HepG2 (cell line): ENCODE results near the gene KIF19. TPM values are rescaled to one million over a fixed set of nuclear protein-coding genes. Genes with fewer than 3 reads are reported as not detected.
A peak's percentile ranks its signal among the peaks of the same experiment; 100 is the strongest.

Experiments used
- CEBPB ChIP-seq: IDR thresholded peaks from 2 replicates; pipeline ENCODE4 v1.6.1; 2011; ENCODE audit warnings: low read depth, low read length, improper control_type of control experiment, borderline replicate concordance
- DNMT1 ChIP-seq: sonication (generic); formaldehyde crosslinking; IDR thresholded peaks from 2 replicates; pipeline ENCODE4 v1.5.1; 2020; ENCODE audit warnings: mild to moderate bottlenecking, missing genetic modification reagents
- ELF3 ChIP-seq: IDR thresholded peaks from 2 replicates; pipeline ENCODE4 v1.6.1; 2016; ENCODE audit warnings: missing genetic modification reagents, missing compliant biosample characterization
- FOXJ3 ChIP-seq: sonication (generic); formaldehyde crosslinking; IDR thresholded peaks from 2 replicates; pipeline ENCODE4 v1.4.0; 2020; ENCODE audit warnings: missing genetic modification reagents, mild to moderate bottlenecking, borderline replicate concordance
- HDAC1 ChIP-seq: sonication (generic); formaldehyde crosslinking; IDR thresholded peaks from 2 replicates; pipeline ENCODE4 v1.5.1; 2020; ENCODE audit warnings: mild to moderate bottlenecking, missing genetic modification reagents
- NBN ChIP-seq: fragments of 450-650 bp; conservative IDR thresholded peaks from 2 replicates; pipeline ENCODE4 v1.6.1; 2017
- NR2F1 ChIP-seq, 2 experiments: fragments of 450-650 bp in 1 of 2; formaldehyde crosslinking in 1 of 2; IDR thresholded peaks; 2 replicates each; pipeline versions ENCODE4 v1.5.0 to v1.6.1; 2016 to 2020; ENCODE audit warnings: mild to moderate bottlenecking in 1 of 2, missing compliant biosample characterization in 1 of 2, missing genetic modification reagents in 1 of 2, moderate library complexity in 1 of 2
- PCBP1 ChIP-seq: fragments of 200-400 bp; formaldehyde crosslinking; IDR thresholded peaks from 2 replicates; pipeline ENCODE4 v1.6.1; 2017; ENCODE audit warnings: mild to moderate bottlenecking, low read depth, low read length, borderline replicate concordance
- RBAK ChIP-seq: sonication (generic); formaldehyde crosslinking; IDR thresholded peaks from 2 replicates; pipeline ENCODE4 v1.5.1; 2020; ENCODE audit warnings: mild to moderate bottlenecking, missing genetic modification reagents
- RXRB ChIP-seq: IDR thresholded peaks from 2 replicates; pipeline ENCODE4 v1.6.1; 2016; ENCODE audit warnings: borderline replicate concordance, missing genetic modification reagents, missing compliant biosample characterization
- XRCC5 ChIP-seq: fragments of 200-400 bp; formaldehyde crosslinking; optimal IDR thresholded peaks from 2 replicates; pipeline ENCODE3; 2017; ENCODE audit warnings: mild to moderate bottlenecking, low read length
- ZBTB3 ChIP-seq: sonication (generic); formaldehyde crosslinking; IDR thresholded peaks from 2 replicates; pipeline ENCODE4 v1.4.0; 2020; ENCODE audit warnings: low read depth, mild to moderate bottlenecking, moderate library complexity, missing genetic modification reagents, borderline replicate concordance
- ZFYVE20 ChIP-seq: sonication (generic); formaldehyde crosslinking; IDR thresholded peaks from 2 replicates; pipeline ENCODE4 v1.8.0; 2023; ENCODE audit warnings: low read depth, mild to moderate bottlenecking, moderate library complexity, missing genetic modification reagents, borderline replicate concordance
- ZKSCAN5 ChIP-seq: sonication (generic); formaldehyde crosslinking; IDR thresholded peaks from 2 replicates; pipeline ENCODE4 v1.5.1; 2020; ENCODE audit warnings: mild to moderate bottlenecking, missing genetic modification reagents
- ZNF160 ChIP-seq: sonication (generic); formaldehyde crosslinking; IDR thresholded peaks from 2 replicates; pipeline ENCODE4 v1.8.0; 2022; ENCODE audit warnings: mild to moderate bottlenecking, inconsistent platforms, missing genetic modification reagents
- ZNF354B ChIP-seq: sonication (generic); formaldehyde crosslinking; IDR thresholded peaks from 2 replicates; pipeline ENCODE4 v1.8.0; 2022; ENCODE audit warnings: mild to moderate bottlenecking, missing genetic modification reagents
- ZNF607 ChIP-seq: sonication (generic); formaldehyde crosslinking; IDR thresholded peaks from 2 replicates; pipeline ENCODE4 v1.5.1; 2020; ENCODE audit warnings: missing genetic modification reagents, mild to moderate bottlenecking, borderline replicate concordance
- ZNF781 ChIP-seq: sonication (generic); formaldehyde crosslinking; IDR thresholded peaks from 2 replicates; pipeline ENCODE4 v1.5.1; 2020; ENCODE audit warnings: borderline replicate concordance, mild to moderate bottlenecking, missing genetic modification reagents; ENCODE audit errors: not compliant biosample characterization
- ZNF790 ChIP-seq: sonication (generic); formaldehyde crosslinking; IDR thresholded peaks from 2 replicates; pipeline ENCODE4 v1.8.0; 2022; ENCODE audit warnings: missing genetic modification reagents, mild to moderate bottlenecking, borderline replicate concordance
- polyA plus RNA-seq, 8 experiments: library from polyadenylated mRNA; depleted of rRNA in 3 of 8; stranded (reverse) in 7 of 8; unstranded in 1 of 8; fragments of >200 nt; fragmentation: Illumina TruSeq in 4 of 8; extraction: Trizol in 4 of 8; gene quantifications; 2 replicates each; pipeline versions ENCODE4 v1.2.1 to v1.2.3, GENCODE V29; 2011 to 2016; ENCODE audit warnings: low read depth in 4 of 8, missing spikeins in 1 of 8, mixed read lengths in 1 of 8; ENCODE audit not compliant: insufficient read depth in 1 of 8
- total RNA-seq, 5 experiments: library from RNA; depleted of rRNA; stranded (reverse); fragments of >200 nt; fragmentation: Illumina TruSeq; extraction: Trizol; gene quantifications; 2 replicates each; pipeline ENCODE4 v1.2.3, GENCODE V29; 2016; ENCODE audit warnings: low read depth in 1 of 5
- TF ChIP-seq, protein P1 (sequence below): sonication (generic); formaldehyde crosslinking; IDR thresholded peaks from 2 replicates; pipeline ENCODE4 v1.8.0; 2022; ENCODE audit warnings: missing genetic modification reagents, mild to moderate bottlenecking, inconsistent platforms, borderline replicate concordance
- TF ChIP-seq, protein P2 (sequence below): sonication (generic); formaldehyde crosslinking; IDR thresholded peaks from 2 replicates; pipeline ENCODE4 v1.5.0; 2020; ENCODE audit warnings: mild to moderate bottlenecking, missing genetic modification reagents, borderline replicate concordance
- TF ChIP-seq, protein P3 (sequence below): sonication (generic); formaldehyde crosslinking; IDR thresholded peaks from 2 replicates; pipeline ENCODE4 v1.8.0; 2022; ENCODE audit warnings: missing genetic modification reagents, mild to moderate bottlenecking, moderate library complexity, borderline replicate concordance
- TF ChIP-seq, protein P4 (sequence below): sonication (generic); formaldehyde crosslinking; IDR thresholded peaks from 2 replicates; pipeline ENCODE4 v1.4.0; 2020; ENCODE audit warnings: mild to moderate bottlenecking, missing genetic modification reagents

KIF19 gene
- total and polyA plus RNA-seq, 2 of the 13 experiments (the other 11 are each of a cell fraction or from before 2014, with no cell fraction given), result not detected

DNA sequence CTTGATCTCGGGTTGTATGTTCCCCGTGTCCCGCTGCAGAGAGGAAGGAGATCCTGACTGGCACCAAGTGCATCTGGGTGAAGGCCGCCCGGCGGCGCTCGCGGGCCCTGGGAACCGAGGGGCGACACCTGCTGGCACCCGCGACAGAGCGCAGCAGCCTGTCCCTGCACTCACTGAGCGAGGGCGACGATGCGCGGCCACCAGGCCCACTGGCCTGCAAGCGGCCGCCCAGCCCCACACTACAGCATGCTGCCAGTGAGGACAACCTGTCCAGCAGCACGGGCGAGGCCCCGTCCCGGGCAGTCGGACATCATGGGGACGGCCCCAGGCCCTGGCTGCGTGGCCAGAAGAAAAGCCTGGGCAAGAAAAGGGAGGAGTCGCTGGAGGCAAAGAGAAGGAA lies 28.1 kb downstream of the KIF19 start (continued):
- TF ChIP-seq XRCC5, result peak; percentile 98
- TF ChIP-seq DNMT1 (CRISPR knock-in tag), result 0 out of 2 replicates have a peak, but pooled peaks have one; percentile 56
- TF ChIP-seq ZNF160 (CRISPR knock-in tag), result no peak
- TF ChIP-seq, protein P1, sequence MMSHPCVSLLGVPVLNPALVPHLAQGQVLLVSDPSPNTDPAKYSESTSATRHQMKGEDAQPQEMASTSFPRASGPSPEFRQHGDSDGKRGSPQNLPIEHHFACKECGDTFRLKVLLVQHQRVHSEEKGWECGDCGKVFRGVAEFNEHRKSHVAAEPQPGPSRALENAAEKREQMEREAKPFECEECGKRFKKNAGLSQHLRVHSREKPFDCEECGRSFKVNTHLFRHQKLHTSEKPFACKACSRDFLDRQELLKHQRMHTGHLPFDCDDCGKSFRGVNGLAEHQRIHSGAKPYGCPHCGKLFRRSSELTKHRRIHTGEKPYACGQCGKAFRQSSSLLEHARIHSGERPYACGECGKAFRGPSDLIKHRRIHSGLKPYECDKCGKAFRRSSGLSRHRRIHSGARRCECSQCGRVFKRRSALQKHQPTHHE (CRISPR knock-in tag), result no peak
- TF ChIP-seq RBAK (CRISPR knock-in tag), result no peak
- TF ChIP-seq FOXJ3 (CRISPR knock-in tag), result no peak
- TF ChIP-seq ZNF781 (CRISPR knock-in tag), result no peak
- TF ChIP-seq, protein P2, sequence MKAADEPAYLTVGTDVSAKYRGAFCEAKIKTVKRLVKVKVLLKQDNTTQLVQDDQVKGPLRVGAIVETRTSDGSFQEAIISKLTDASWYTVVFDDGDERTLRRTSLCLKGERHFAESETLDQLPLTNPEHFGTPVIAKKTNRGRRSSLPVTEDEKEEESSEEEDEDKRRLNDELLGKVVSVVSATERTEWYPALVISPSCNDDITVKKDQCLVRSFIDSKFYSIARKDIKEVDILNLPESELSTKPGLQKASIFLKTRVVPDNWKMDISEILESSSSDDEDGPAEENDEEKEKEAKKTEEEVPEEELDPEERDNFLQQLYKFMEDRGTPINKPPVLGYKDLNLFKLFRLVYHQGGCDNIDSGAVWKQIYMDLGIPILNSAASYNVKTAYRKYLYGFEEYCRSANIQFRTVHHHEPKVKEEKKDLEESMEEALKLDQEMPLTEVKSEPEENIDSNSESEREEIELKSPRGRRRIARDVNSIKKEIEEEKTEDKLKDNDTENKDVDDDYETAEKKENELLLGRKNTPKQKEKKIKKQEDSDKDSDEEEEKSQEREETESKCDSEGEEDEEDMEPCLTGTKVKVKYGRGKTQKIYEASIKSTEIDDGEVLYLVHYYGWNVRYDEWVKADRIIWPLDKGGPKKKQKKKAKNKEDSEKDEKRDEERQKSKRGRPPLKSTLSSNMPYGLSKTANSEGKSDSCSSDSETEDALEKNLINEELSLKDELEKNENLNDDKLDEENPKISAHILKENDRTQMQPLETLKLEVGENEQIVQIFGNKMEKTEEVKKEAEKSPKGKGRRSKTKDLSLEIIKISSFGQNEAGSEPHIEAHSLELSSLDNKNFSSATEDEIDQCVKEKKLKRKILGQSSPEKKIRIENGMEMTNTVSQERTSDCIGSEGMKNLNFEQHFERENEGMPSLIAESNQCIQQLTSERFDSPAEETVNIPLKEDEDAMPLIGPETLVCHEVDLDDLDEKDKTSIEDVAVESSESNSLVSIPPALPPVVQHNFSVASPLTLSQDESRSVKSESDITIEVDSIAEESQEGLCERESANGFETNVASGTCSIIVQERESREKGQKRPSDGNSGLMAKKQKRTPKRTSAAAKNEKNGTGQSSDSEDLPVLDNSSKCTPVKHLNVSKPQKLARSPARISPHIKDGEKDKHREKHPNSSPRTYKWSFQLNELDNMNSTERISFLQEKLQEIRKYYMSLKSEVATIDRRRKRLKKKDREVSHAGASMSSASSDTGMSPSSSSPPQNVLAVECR (CRISPR knock-in tag), result peak; percentile 25; the same call in 1 of the 2 replicates
- TF ChIP-seq NBN, result no peak
- TF ChIP-seq ZKSCAN5 (CRISPR knock-in tag), result no peak
- TF ChIP-seq CEBPB, result no peak
- TF ChIP-seq, protein P3, sequence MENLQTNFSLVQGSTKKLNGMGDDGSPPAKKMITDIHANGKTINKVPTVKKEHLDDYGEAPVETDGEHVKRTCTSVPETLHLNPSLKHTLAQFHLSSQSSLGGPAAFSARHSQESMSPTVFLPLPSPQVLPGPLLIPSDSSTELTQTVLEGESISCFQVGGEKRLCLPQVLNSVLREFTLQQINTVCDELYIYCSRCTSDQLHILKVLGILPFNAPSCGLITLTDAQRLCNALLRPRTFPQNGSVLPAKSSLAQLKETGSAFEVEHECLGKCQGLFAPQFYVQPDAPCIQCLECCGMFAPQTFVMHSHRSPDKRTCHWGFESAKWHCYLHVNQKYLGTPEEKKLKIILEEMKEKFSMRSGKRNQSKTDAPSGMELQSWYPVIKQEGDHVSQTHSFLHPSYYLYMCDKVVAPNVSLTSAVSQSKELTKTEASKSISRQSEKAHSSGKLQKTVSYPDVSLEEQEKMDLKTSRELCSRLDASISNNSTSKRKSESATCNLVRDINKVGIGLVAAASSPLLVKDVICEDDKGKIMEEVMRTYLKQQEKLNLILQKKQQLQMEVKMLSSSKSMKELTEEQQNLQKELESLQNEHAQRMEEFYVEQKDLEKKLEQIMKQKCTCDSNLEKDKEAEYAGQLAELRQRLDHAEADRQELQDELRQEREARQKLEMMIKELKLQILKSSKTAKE, result no peak
- no peak for TF ChIP-seq ZFYVE20 (CRISPR knock-in tag)
- TF ChIP-seq ZNF607 (CRISPR knock-in tag), result peak; percentile 59; the same call in 1 of the 2 replicates
- no peak for TF ChIP-seq PCBP1
- no peak for TF ChIP-seq ZNF790 (CRISPR knock-in tag)
- TF ChIP-seq NR2F1 (CRISPR knock-in tag; IDR thresholded peaks at IDR 0.05), result no peak
- TF ChIP-seq ZNF354B (CRISPR knock-in tag), result no peak
- peak; percentile 40; the same call in 1 of the 2 replicates for TF ChIP-seq ELF3 (CRISPR knock-in tag)
- 0 out of 2 replicates have a peak, but pooled peaks have one; percentile 32 for TF ChIP-seq HDAC1 (CRISPR knock-in tag)
- TF ChIP-seq ZBTB3, result no peak
- TF ChIP-seq RXRB (CRISPR knock-in tag), result peak; percentile 31; the same call in 1 of the 2 replicates
- TF ChIP-seq, protein P4, sequence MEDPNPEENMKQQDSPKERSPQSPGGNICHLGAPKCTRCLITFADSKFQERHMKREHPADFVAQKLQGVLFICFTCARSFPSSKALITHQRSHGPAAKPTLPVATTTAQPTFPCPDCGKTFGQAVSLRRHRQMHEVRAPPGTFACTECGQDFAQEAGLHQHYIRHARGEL (CRISPR knock-in tag), result no peak; the same call in 1 of the 2 replicates
